SK-N-SH treated with all-trans-retinoic acid at 6 μM for 48 hours (cell line): ENCODE data around the gene TRIL.

Source experiments
- TSHZ2 ChIP-seq: fragments of 250-450 bp; sonication (Bioruptor Pico); IDR thresholded peaks from 2 replicates; pipeline ENCODE4 v1.5.0; 2020; ENCODE audit warnings: mild to moderate bottlenecking, moderate library complexity
- ZFP30 ChIP-seq: fragments of 450-650 bp; formaldehyde crosslinking; IDR thresholded peaks from 2 replicates; pipeline ENCODE4 v1.5.0; 2022; ENCODE audit warnings: mild to moderate bottlenecking, moderate library complexity
- ZNF565 ChIP-seq: fragments of 450-650 bp; formaldehyde crosslinking; conservative IDR thresholded peaks from 2 replicates; pipeline ENCODE4 v1.5.0; 2020; ENCODE audit warnings: low read depth, mild to moderate bottlenecking, moderate library complexity
- TF ChIP-seq, protein P1 (sequence below): fragments of 250-450 bp; sonication (Bioruptor Pico); IDR thresholded peaks from 2 replicates; pipeline ENCODE4 v1.8.0; 2020; ENCODE audit warnings: mild to moderate bottlenecking, moderate library complexity, borderline replicate concordance

DNA sequence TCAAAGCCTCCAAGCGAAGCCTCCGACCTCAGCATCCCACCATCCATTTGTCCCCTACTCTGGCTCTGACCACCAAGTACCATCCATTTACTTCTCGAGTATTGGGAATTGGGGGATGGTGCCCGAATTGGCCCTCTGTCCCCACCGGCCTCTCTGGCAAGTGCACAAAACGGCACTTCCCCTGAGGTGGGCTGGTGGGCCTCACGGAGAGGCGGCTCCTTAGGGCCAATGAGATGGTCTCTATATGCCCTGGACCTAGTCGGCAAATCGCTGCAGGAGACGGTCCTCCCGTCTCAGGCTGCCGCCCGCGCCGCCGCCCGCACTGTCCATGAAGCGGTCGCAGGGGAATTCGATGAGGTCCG lies 2.8 kb downstream of the TRIL start:
- TF ChIP-seq ZNF565 (CRISPR knock-in tag), result no peak
- no peak for TF ChIP-seq ZFP30 (CRISPR knock-in tag)
- TF ChIP-seq, protein P1, sequence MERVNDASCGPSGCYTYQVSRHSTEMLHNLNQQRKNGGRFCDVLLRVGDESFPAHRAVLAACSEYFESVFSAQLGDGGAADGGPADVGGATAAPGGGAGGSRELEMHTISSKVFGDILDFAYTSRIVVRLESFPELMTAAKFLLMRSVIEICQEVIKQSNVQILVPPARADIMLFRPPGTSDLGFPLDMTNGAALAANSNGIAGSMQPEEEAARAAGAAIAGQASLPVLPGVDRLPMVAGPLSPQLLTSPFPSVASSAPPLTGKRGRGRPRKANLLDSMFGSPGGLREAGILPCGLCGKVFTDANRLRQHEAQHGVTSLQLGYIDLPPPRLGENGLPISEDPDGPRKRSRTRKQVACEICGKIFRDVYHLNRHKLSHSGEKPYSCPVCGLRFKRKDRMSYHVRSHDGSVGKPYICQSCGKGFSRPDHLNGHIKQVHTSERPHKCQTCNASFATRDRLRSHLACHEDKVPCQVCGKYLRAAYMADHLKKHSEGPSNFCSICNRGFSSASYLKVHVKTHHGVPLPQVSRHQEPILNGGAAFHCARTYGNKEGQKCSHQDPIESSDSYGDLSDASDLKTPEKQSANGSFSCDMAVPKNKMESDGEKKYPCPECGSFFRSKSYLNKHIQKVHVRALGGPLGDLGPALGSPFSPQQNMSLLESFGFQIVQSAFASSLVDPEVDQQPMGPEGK (CRISPR knock-in tag), result no peak
- no peak for TF ChIP-seq TSHZ2 (CRISPR knock-in tag)
